ENCODE measurements around the gene OGFOD3.
"Not testable (repeated sequence)": the region's sequence is repeated elsewhere in the genome, so short reads cannot be mapped to it uniquely, and the experiment has no call there.

Gene OGFOD3

GRCh38 chr17:82349287-82349701, 69.1 kb downstream of the OGFOD3 start:
- DNase-seq (ENCODE audit: extremely low read depth, low read depth): peak; percentile 81
- TF ChIP-seq, protein P1, sequence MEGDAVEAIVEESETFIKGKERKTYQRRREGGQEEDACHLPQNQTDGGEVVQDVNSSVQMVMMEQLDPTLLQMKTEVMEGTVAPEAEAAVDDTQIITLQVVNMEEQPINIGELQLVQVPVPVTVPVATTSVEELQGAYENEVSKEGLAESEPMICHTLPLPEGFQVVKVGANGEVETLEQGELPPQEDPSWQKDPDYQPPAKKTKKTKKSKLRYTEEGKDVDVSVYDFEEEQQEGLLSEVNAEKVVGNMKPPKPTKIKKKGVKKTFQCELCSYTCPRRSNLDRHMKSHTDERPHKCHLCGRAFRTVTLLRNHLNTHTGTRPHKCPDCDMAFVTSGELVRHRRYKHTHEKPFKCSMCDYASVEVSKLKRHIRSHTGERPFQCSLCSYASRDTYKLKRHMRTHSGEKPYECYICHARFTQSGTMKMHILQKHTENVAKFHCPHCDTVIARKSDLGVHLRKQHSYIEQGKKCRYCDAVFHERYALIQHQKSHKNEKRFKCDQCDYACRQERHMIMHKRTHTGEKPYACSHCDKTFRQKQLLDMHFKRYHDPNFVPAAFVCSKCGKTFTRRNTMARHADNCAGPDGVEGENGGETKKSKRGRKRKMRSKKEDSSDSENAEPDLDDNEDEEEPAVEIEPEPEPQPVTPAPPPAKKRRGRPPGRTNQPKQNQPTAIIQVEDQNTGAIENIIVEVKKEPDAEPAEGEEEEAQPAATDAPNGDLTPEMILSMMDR (IDR thresholded peaks at IDR 0.05; ENCODE audit: low read depth, low read length, missing control alignments): no peak
- H3K4me3 ChIP-seq (replicated peaks; ENCODE audit: low read depth, low read length): peak overlapping the region; percentile 30

GRCh38 chr17:82348866-82349265, 69.5 kb downstream of the OGFOD3 start:
- no peak for DNase-seq (ENCODE audit: extremely low read depth, low read depth)
- H3K4me3 ChIP-seq (replicated peaks; ENCODE audit: low read depth, low read length): peak overlapping the region; percentile 30; the same call in 1 of the 2 replicates
- TF ChIP-seq, protein P1 (IDR thresholded peaks at IDR 0.05; ENCODE audit: low read depth, low read length, missing control alignments): no peak

DNA sequence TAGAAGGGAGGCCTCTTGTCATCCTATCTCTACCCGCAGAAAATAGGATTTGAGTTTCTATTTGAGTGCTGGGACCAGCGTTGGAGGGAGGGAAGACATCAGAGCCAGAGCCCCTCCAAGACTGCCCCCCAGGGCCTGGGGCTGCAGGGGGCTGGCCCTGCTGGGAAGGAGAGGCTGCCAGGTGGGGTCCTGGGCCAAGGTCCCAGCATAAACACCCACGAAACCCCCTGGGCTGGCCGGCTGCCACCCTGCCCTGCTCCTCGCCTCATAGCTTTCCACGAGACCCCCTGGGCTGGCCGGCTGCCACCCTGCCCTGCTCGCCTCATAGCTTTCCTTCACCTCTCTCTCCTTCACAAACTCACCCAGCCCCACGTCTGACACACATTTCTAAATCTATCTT, 70.0 kb downstream of the OGFOD3 start:
- no peak for DNase-seq (ENCODE audit: extremely low read depth, low read depth)
- H3K4me3 ChIP-seq (replicated peaks; ENCODE audit: low read depth, low read length): no peak overlapping the region
- TF ChIP-seq, protein P1 (IDR thresholded peaks at IDR 0.05; ENCODE audit: low read depth, low read length, missing control alignments): no peak

DNA sequence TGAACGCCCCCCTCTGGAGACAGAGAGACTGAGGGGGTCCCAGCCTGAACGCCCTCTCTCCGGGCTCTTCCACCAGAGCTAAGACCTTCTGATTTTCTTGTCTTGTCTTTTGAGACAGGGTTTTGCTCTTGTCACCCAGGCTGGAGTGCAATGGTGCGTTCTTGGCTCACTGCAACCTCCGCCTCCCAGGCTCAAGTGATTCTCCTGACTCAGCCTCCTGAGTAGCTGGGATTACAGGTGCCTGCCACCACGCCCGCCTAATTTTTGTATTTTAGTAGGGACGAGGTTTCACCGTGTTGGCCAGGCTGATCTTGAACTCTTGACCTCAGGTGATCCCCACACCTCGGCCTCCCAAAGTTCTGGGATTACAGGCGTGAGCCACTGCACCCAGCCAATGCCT, 70.4 kb downstream of the OGFOD3 start:
- DNase-seq (ENCODE audit: extremely low read depth, low read depth); H3K4me3 ChIP-seq (replicated peaks; ENCODE audit: low read depth, low read length): not testable (repeated sequence)

- TF ChIP-seq, protein P1 (IDR thresholded peaks at IDR 0.05; ENCODE audit: low read depth, low read length, missing control alignments): no peak
- no peak for DNase-seq (ENCODE audit: extremely low read depth, low read depth)
- H3K4me3 ChIP-seq (replicated peaks; ENCODE audit: low read depth, low read length): no peak overlapping the region
Observed at GRCh38 chr17:82346342-82347300, 71.8 kb downstream of the OGFOD3 start.

DNA sequence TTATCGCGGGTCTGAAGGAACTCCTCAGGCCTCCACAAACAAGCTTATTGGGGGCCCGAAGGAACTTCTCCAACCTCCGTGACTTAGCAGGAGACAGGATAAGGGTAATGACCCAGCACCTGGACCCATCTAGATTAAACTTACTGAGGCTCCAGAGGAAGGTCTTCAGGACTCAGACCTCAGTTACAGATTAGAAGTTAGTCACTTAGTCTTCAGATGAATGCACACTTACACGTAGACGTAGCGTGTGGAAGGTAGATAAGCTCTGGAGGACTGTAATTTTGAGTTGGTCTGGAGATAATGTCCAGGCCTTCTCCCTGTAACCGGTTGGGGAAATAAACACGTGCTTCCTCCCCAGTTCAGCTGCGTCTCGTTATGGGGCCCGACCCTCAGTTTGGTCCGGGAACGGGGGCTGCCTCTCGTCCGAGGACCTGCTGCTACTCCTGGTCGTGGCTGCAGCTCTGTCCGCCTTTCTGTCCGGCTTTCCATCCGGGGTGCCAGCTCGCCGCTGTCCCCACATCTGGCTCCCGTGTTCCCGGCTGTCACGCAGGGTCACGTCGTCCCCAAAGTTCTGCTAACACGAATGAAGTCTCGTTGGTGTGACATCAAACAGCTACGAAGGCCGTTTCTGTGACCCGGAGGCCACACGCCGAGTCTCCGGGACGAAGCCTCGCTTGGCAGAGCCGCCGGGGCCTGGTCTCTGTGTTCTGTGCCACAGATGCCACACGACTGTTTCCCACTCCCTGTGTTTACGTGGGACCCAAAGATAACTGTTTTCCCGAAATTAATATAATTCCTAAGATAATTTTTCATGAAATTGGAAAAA, 73.0 kb downstream of the OGFOD3 start:
- TF ChIP-seq, protein P1 (IDR thresholded peaks at IDR 0.05; ENCODE audit: low read depth, low read length, missing control alignments): no peak
- DNase-seq (ENCODE audit: extremely low read depth, low read depth): no peak
- no peak overlapping the region for H3K4me3 ChIP-seq (replicated peaks; ENCODE audit: low read depth, low read length)

All from HFF-Myc (cell line).